Testis (tissue), 2 donors: Measurements from ENCODE around the gene PAPPA2.

Experiments
- CTCF ChIP-seq, 3 experiments: fragments of 450-650 bp in 2 of 3; fragments of 200-600 bp in 1 of 3; sonication (generic) in 1 of 3; IDR thresholded peaks; one replicate each; pipeline ENCODE4 v1.5.1; 2016 to 2019; ENCODE audit warnings: antibody characterized with exemption in 3 of 3, mild to moderate bottlenecking in 2 of 3, moderate library complexity in 1 of 3
- POLR2A ChIP-seq: fragments of 450-650 bp; IDR thresholded peaks from one replicate; pipeline ENCODE4 v1.6.1; 2017; ENCODE audit warnings: antibody characterized with exemption, mild to moderate bottlenecking, moderate library complexity

GRCh38 chr1:176733661-176734060 is 270.7 kb downstream of the PAPPA2 start:
- TF ChIP-seq CTCF (IDR thresholded peaks at IDR 0.05) (no peak), POLR2A (no peak)
